BE2C (cell line): ENCODE results near the gene RNF146.

Source experiments
- DNase-seq: peaks from one replicate; pipeline ENCODE4 v3.0.0-alpha.2; 2020
- H3K27me3 ChIP-seq: fragments of 250-450 bp; sonication (Bioruptor Pico); 2 replicates; pipeline ENCODE4 v1.5.1; 2020; ENCODE audit warnings: mild to moderate bottlenecking
- H3K36me3 ChIP-seq: fragments of 250-450 bp; sonication (Bioruptor Pico); 2 replicates; pipeline ENCODE4 v1.5.1; 2020; ENCODE audit warnings: mild to moderate bottlenecking
- H3K4me1 ChIP-seq: fragments of 250-450 bp; sonication (Bioruptor Pico); 2 replicates; pipeline ENCODE4 v1.5.1; 2020
- H3K4me3 ChIP-seq: 2 replicates; pipeline ENCODE4 v1.5.1; 2011; ENCODE audit warnings: low read depth, low read length
- H3K9me3 ChIP-seq: fragments of 250-450 bp; sonication (Bioruptor Pico); 2 replicates; pipeline ENCODE4 v1.5.1; 2020
- TF ChIP-seq, protein P1 (sequence below): IDR thresholded peaks from 2 replicates; pipeline ENCODE4 v1.5.1; 2012; ENCODE audit warnings: mild to moderate bottlenecking, low read depth, low read length

The RNF146 gene

DNA sequence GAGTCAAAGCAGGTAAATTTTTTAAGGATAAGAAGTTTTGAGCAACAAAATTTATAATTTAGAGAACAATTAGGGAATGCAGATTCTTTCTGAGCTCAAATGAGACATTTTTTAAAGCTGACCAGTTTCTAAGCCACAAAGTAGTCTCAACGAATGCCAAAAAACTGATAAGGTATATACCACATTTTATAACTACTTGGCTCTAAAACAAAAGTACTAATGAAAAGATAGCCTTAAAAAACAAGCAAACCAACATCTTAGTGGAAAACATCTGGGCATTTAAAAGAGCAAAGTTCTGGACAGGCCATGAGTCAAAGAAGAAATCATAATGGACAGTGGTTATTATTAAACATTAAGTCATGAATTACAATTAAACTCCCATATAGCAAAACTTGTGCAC lies 23.2 kb upstream of the RNF146 start:
- H3K36me3 ChIP-seq, result no peaks in the 10 kb centered on the region
- no peaks in the 10 kb centered on the region for H3K4me1 ChIP-seq
- no peaks in the 10 kb centered on the region for H3K9me3 ChIP-seq
- DNase-seq, result no peak
- H3K27me3 ChIP-seq, result no peaks in the 10 kb centered on the region
- H3K4me3 ChIP-seq, result no peak overlapping the region
- TF ChIP-seq, protein P1, sequence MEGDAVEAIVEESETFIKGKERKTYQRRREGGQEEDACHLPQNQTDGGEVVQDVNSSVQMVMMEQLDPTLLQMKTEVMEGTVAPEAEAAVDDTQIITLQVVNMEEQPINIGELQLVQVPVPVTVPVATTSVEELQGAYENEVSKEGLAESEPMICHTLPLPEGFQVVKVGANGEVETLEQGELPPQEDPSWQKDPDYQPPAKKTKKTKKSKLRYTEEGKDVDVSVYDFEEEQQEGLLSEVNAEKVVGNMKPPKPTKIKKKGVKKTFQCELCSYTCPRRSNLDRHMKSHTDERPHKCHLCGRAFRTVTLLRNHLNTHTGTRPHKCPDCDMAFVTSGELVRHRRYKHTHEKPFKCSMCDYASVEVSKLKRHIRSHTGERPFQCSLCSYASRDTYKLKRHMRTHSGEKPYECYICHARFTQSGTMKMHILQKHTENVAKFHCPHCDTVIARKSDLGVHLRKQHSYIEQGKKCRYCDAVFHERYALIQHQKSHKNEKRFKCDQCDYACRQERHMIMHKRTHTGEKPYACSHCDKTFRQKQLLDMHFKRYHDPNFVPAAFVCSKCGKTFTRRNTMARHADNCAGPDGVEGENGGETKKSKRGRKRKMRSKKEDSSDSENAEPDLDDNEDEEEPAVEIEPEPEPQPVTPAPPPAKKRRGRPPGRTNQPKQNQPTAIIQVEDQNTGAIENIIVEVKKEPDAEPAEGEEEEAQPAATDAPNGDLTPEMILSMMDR, result no peak

DNA sequence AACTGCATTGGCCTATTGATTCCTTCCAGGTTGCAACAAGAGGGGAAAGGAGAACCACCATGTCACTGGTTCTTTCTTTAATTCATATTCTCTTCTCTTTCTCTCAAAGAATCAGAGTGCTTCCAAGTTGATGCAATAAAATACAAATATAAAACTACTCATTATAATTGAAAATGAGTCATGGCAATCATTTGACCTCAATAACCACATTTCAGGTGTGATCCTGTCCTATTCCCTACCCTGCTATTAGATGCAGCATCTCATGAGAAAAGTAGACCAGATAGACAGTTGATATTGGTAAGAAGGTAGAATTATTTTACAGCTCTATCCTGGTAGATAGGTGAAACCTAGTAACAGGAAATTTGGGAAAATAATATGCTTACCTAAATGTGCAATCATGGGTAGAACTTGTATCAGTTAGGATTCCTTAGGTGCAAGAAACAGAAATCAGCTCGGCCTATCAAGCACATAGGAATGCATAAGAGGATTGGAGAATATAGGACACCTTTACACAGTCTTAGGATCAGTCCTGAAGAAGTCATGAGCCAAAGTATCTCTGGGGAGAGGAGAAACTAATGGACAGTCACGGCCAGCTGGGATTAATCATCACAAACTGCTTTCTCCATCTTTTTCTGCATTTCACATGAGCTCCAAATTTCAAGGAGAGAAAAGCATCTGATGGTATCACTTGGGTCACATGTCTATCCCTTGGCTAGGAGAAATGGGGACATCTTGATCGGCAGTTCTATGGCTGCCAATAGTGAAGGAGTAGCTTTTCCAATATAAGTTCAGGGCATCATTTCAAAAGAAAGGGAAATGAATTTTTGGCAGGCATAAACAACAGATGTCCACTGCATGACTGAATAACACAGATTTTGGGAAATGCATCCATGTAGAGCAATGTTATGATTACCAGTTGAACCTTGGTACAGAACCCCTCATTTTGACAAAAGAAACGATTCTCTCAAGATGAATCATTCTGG lies 19.3 kb upstream of the RNF146 start:
- no peaks in the 10 kb centered on the region for H3K4me1 ChIP-seq
- H3K4me3 ChIP-seq, result no peak overlapping the region
- no peaks in the 10 kb centered on the region for H3K9me3 ChIP-seq
- H3K36me3 ChIP-seq, result no peaks in the 10 kb centered on the region
- TF ChIP-seq, protein P1, result no peak
- H3K27me3 ChIP-seq, result peaks cover 3% of the 10 kb centered on the region; the same call in 1 of the 2 replicates
- no peak for DNase-seq

DNA sequence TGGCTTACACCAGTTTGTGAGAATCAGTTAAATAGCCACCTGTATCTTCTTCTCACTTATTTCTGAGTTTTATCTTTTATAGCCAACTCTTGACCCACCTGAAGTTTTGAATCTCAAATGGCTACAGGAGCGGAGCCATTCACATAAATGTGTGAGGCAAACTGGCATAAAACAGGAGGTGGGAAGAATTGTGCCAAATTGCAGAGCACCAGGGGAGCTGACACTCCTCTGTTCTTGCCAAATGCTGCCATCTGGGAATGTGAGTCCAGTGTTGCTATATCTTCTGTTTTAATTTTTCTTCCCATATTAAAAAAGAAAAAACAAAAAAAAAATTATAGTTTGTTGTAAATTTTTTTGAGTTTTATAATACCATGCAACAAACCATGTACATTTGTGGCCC lies 17.0 kb upstream of the RNF146 start:
- H3K4me3 ChIP-seq, result no peak overlapping the region
- peaks cover 3% of the 10 kb centered on the region; the same call in 1 of the 2 replicates for H3K27me3 ChIP-seq
- no peaks in the 10 kb centered on the region for H3K9me3 ChIP-seq
- H3K4me1 ChIP-seq, result no peaks in the 10 kb centered on the region
- TF ChIP-seq, protein P1, result no peak
- DNase-seq, result no peak
- no peaks in the 10 kb centered on the region for H3K36me3 ChIP-seq

DNA sequence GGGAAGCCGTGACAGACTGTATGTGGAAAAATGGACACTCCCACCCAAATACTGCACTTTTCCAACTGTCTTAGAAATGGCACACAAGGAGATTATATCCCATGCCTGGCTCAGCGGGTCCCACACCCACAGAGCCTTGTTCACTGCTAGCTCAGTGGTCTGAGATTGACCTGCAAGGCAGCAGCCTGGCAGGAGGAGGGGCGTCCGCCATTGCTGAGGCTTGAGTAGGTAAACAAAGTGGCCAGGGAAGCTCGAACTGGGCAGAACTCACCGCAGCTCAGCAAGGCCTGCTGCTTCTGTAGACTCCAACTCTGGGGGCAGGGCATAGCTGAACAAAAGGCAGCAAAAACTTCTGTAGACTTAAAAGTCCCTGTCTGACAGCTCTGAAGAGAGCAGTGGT lies 11.4 kb upstream of the RNF146 start:
- no peak for DNase-seq

DNA sequence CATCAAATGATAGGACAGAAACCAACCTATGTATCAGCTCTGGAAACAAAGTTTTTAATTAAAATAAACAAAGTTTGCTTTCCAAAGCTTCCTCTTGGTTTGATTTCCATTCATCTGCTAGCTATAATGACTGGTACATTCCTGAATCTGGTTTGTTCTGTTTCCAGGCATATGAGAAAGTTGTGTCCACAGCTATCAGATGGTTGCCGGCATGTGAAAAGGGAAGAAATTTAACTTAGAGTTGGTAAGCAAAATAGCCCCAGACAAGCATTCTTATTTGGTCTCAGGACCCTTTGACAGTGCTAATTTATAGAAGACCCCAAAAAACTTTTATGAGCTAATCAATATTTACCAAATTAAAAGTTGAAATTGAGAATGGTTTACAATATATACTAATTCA lies 3.8 kb upstream of the RNF146 start:
- peaks cover 5% of the 10 kb centered on the region; the same call in 1 of the 2 replicates for H3K27me3 ChIP-seq
- no peak for DNase-seq
- TF ChIP-seq, protein P1, result no peak
- no peaks in the 10 kb centered on the region for H3K4me1 ChIP-seq
- H3K4me3 ChIP-seq, result no peak overlapping the region
- H3K36me3 ChIP-seq, result no peaks in the 10 kb centered on the region; the same call in 1 of the 2 replicates
- no peaks in the 10 kb centered on the region for H3K9me3 ChIP-seq

More for the DNA sequence above, 11.4 kb upstream of the RNF146 start:
- Histone ChIP-seq H3K27me3 (peaks cover 7% of the 10 kb centered on the region), H3K36me3 (no peaks in the 10 kb centered on the region), H3K4me3 (no peak overlapping the region), H3K4me1 (no peaks in the 10 kb centered on the region), H3K9me3 (no peaks in the 10 kb centered on the region)
- TF ChIP-seq, protein P1, result no peak

DNA sequence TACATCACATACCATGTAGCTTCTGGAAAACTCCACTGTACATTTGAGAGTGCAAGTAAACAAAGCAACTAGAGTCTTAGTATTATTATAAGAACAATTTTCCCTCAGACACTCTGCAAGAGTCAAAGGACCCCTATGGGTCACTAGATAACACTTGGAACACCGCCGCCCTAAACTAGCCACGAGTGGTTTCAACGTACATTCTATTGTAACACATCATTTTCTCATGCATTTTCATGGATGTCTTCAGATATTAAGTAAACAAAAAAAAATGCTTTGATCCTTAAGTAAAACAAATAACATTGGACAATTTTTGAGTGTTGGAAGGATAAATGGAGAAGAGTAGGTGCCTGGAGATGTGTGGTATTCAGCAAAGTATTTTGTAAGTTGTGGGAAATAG lies 3.2 kb upstream of the RNF146 start:
- no peak for DNase-seq
- H3K9me3 ChIP-seq, result no peaks in the 10 kb centered on the region
- H3K4me1 ChIP-seq, result no peaks in the 10 kb centered on the region
- peaks cover 5% of the 10 kb centered on the region; the same call in 1 of the 2 replicates for H3K27me3 ChIP-seq
- no peak overlapping the region for H3K4me3 ChIP-seq
- TF ChIP-seq, protein P1, result no peak
- H3K36me3 ChIP-seq, result no peaks in the 10 kb centered on the region; the same call in 1 of the 2 replicates
